H1 (cell line): ENCODE data around the gene FBN1. TPM values are rescaled to one million over a fixed set of nuclear protein-coding genes. Genes with fewer than 3 reads are reported as not detected.

Source experiments
- CTCF ChIA-PET: fragments of 300-600 bp; sonication (Branson Sonifier 250); formaldehyde crosslinking; loops from one replicate; lab custom pipeline; 2021; ENCODE audit not compliant: partially characterized antibody; lab: Charles Lee
- POLR2A ChIA-PET: fragments of 300-600 bp; sonication (Branson Sonifier 250); formaldehyde crosslinking; loops from one replicate; lab custom pipeline; 2021; ENCODE audit warnings: inconsistent platforms; ENCODE audit not compliant: partially characterized antibody; lab: Charles Lee
- DNase-seq, 2 experiments: peaks; one replicate each; pipeline versions ENCODE4 v3.0.0 to v3.0.0-alpha.2; 2010 to 2022; ENCODE audit warnings: low spot score in 2 of 2, low read depth in 1 of 2, mixed read lengths in 1 of 2
- FAIRE-seq: peaks from 2 replicates; lab custom pipeline; 2011; peaks lifted over from hg19 to GRCh38; lab: Jason Lieb, UNC
- H2AFZ ChIP-seq: 2 replicates; pipeline ENCODE4 v1.8.1; 2012; ENCODE audit warnings: low read length, inconsistent platforms
- H2AK5ac ChIP-seq: 2 replicates; pipeline ENCODE4 v1.6.1; 2013; ENCODE audit warnings: low read depth, low read length
- H2BK120ac ChIP-seq: replicated peaks from 2 replicates; pipeline ENCODE3; 2013; ENCODE audit warnings: low read depth, low read length, inconsistent platforms
- H2BK12ac ChIP-seq: 2 replicates; pipeline ENCODE4 v1.6.1; 2013; ENCODE audit warnings: low read depth, low read length
- H2BK15ac ChIP-seq: 2 replicates; pipeline ENCODE4 v1.6.1; 2013; ENCODE audit warnings: low read length
- H2BK20ac ChIP-seq: 2 replicates; pipeline ENCODE4 v1.6.1; 2013; ENCODE audit warnings: low read length
- H2BK5ac ChIP-seq: 2 replicates; pipeline ENCODE4 v1.6.1; 2013; ENCODE audit warnings: low read depth, low read length
- H3K14ac ChIP-seq: 2 replicates; pipeline ENCODE4 v1.6.1; 2013; ENCODE audit warnings: inconsistent platforms; ENCODE audit not compliant: insufficient read length
- H3K18ac ChIP-seq: 2 replicates; pipeline ENCODE4 v1.6.1; 2013; ENCODE audit warnings: low read length; ENCODE audit errors: extremely low read depth
- H3K23ac ChIP-seq: 2 replicates; pipeline ENCODE4 v1.6.1; 2013; ENCODE audit warnings: inconsistent platforms; ENCODE audit not compliant: insufficient read length
- H3K23me2 ChIP-seq: 2 replicates; pipeline ENCODE4 v1.6.1; 2013; ENCODE audit warnings: low read depth, low read length
- H3K27ac ChIP-seq: 2 replicates; pipeline ENCODE4 v1.6.1; 2011; ENCODE audit warnings: low read depth, low read length, inconsistent platforms
- H3K27me3 ChIP-seq, 4 experiments: replicated peaks in 1 of 4; 1 replicate in 1 of 4; 2 replicates in 3 of 4; pipeline versions ENCODE4 v1.6.1 to v1.8.1; 2011 to 2013; ENCODE audit warnings: low read length in 3 of 4, mild to moderate bottlenecking in 3 of 4, inconsistent platforms in 2 of 4, mixed read lengths in 2 of 4, moderate library complexity in 1 of 4; ENCODE audit not compliant: control insufficient read depth in 3 of 4, insufficient read depth in 3 of 4; ENCODE audit errors: extremely low read depth in 1 of 4
- H3K36me3 ChIP-seq, 4 experiments: 2 replicates each; pipeline versions ENCODE4 v1.6.1 to v1.8.1; 2011 to 2013; ENCODE audit warnings: mild to moderate bottlenecking in 4 of 4, low read length in 3 of 4, moderate library complexity in 2 of 4, control low read depth in 1 of 4, inconsistent platforms in 1 of 4; ENCODE audit not compliant: insufficient read depth in 4 of 4, control insufficient read depth in 2 of 4
- H3K4ac ChIP-seq: replicated peaks from 2 replicates; pipeline ENCODE3; 2013; ENCODE audit warnings: low read length, low read depth, mixed read lengths, inconsistent platforms; ENCODE audit not compliant: insufficient read length
- H3K4me1 ChIP-seq, 4 experiments: replicated peaks in 1 of 4; 1 replicate in 1 of 4; 2 replicates in 3 of 4; pipeline versions ENCODE4 v1.6.1 to v1.8.1; 2011 to 2013; ENCODE audit warnings: low read length in 3 of 4, inconsistent platforms in 2 of 4, mixed read lengths in 1 of 4; ENCODE audit not compliant: insufficient read depth in 4 of 4, control insufficient read depth in 3 of 4
- H3K4me2 ChIP-seq, 2 experiments: 2 replicates each; pipeline versions ENCODE4 v1.6.1 to v1.8.1; 2011 to 2013; ENCODE audit warnings: low read depth in 2 of 2, low read length in 2 of 2, control low read depth in 1 of 2, inconsistent platforms in 1 of 2, mild to moderate bottlenecking in 1 of 2; ENCODE audit not compliant: insufficient read depth in 1 of 2
- H3K4me3 ChIP-seq, 4 experiments: fragments of 200-600, 300-600 bp in 1 of 4; sonication (generic), shearing (Covaris generic), sonication (Bioruptor Twin) in 1 of 4; 2 replicates each; pipeline versions ENCODE4 v1.5.1 to v1.8.1; 2011 to 2016; ENCODE audit warnings: low read length in 4 of 4, low read depth in 3 of 4, control low read depth in 2 of 4, inconsistent platforms in 2 of 4, mild to moderate bottlenecking in 2 of 4, mixed read lengths in 1 of 4, moderate library complexity in 1 of 4; ENCODE audit not compliant: insufficient read depth in 2 of 4; ENCODE audit errors: extremely low read depth in 1 of 4
- H3K56ac ChIP-seq: replicated peaks from 2 replicates; pipeline ENCODE3; 2013; ENCODE audit warnings: low read depth, mild to moderate bottlenecking, mixed read lengths, low read length, inconsistent platforms; ENCODE audit not compliant: insufficient read length
- H3K79me1 ChIP-seq: 2 replicates; pipeline ENCODE4 v1.6.1; 2013; ENCODE audit warnings: low read depth, low read length, control low read depth
- H3K79me2 ChIP-seq, 2 experiments: 2 replicates each; pipeline versions ENCODE4 v1.6.1 to v1.8.1; 2012 to 2013; ENCODE audit warnings: low read length in 2 of 2, mild to moderate bottlenecking in 2 of 2, inconsistent platforms in 1 of 2; ENCODE audit not compliant: insufficient read depth in 2 of 2, control insufficient read depth in 1 of 2
- H3K9ac ChIP-seq, 4 experiments: replicated peaks in 1 of 4; 1 replicate in 1 of 4; 2 replicates in 3 of 4; pipeline versions ENCODE4 v1.6.1 to v1.8.1; 2011 to 2013; ENCODE audit warnings: low read depth in 3 of 4, low read length in 3 of 4, control low read depth in 2 of 4, mild to moderate bottlenecking in 2 of 4, moderate library complexity in 2 of 4, inconsistent platforms in 1 of 4; ENCODE audit errors: extremely low read depth in 1 of 4
- H3K9me3 ChIP-seq, 2 experiments: 2 replicates each; pipeline versions ENCODE4 v1.6.1 to v1.8.1; 2012 to 2013; ENCODE audit warnings: mild to moderate bottlenecking in 2 of 2, moderate library complexity in 2 of 2, control low read depth in 1 of 2, inconsistent platforms in 1 of 2, low read depth in 1 of 2, low read length in 1 of 2, mixed read lengths in 1 of 2; ENCODE audit not compliant: insufficient read depth in 2 of 2
- H4K20me1 ChIP-seq, 2 experiments: replicated peaks in 1 of 2; 2 replicates each; pipeline versions ENCODE3 to v1.8.1; 2011 to 2013; ENCODE audit warnings: inconsistent platforms in 2 of 2, low read length in 2 of 2, mild to moderate bottlenecking in 1 of 2; ENCODE audit not compliant: insufficient read depth in 2 of 2, control insufficient read depth in 1 of 2
- H4K5ac ChIP-seq: 2 replicates; pipeline ENCODE4 v1.6.1; 2013; ENCODE audit warnings: low read length, low read depth, mixed read lengths, inconsistent platforms; ENCODE audit not compliant: insufficient read length
- H4K8ac ChIP-seq: 2 replicates; pipeline ENCODE4 v1.8.0; 2013; ENCODE audit warnings: mild to moderate bottlenecking, moderate library complexity, low read length, inconsistent platforms; ENCODE audit not compliant: insufficient read depth; ENCODE audit errors: extremely low read depth
- H4K91ac ChIP-seq: replicated peaks from 2 replicates; pipeline ENCODE3; 2013; ENCODE audit warnings: low read length, mixed read lengths, inconsistent platforms; ENCODE audit not compliant: insufficient read length
- HDAC6 ChIP-seq: IDR thresholded peaks from one replicate; pipeline ENCODE4 v1.7.1; 2012; ENCODE audit warnings: low read depth, mild to moderate bottlenecking, inconsistent platforms, low read length, moderate library complexity
- WGBS, 2 experiments: shearing (Covaris generic) in 1 of 2; methylation state at CpG; one replicate each; pipeline versions ENCODE4 v1.1.6 to v1.1.7; 2013 to 2015; ENCODE audit warnings: low lambda C conversion rate in 2 of 2, mixed read lengths in 2 of 2, inconsistent platforms in 1 of 2, low coverage in 1 of 2, missing lambda C conversion rate in 1 of 2; ENCODE audit not compliant: insufficient replicate concordance in 2 of 2, insufficient coverage in 1 of 2, insufficient read length in 1 of 2; ENCODE audit errors: extremely low coverage in 1 of 2, missing lambda C conversion rate in 1 of 2; 5-methylcytosine and 5-hydroxymethylcytosine counted together
- polyA plus RNA-seq, 7 experiments: library from polyadenylated mRNA; depleted of rRNA in 3 of 7; stranded (reverse) in 5 of 7; unstranded in 2 of 7; fragments of >200 nt in 5 of 7; fragments of 200-250 nt in 2 of 7; gene quantifications; 1 replicate in 5 of 7; 2 replicates in 1 of 7; 4 replicates in 1 of 7; pipeline versions ENCODE4 v1.2.1 to v1.2.3, GENCODE V29; 2011 to 2013; ENCODE audit warnings: missing spikeins in 2 of 7, mixed read lengths in 2 of 7
- total RNA-seq: library from RNA; stranded (reverse); fragmentation: NEBNext Ultra II Directional; extraction: Animal tissue kit (Norgen Biotek cat#: 25700); gene quantifications from 2 replicates; pipeline ENCODE4 v1.2.1, GENCODE V29; 2021

FBN1 gene
- total and polyA plus RNA-seq, 2 of the 8 experiments (the other 6 are each of a cell fraction or from before 2014, with no cell fraction given), result 3.0 to 4.0 TPM

- Histone ChIP-seq H2BK15ac (no peak overlapping the region), H3K56ac (no peak overlapping the region), H3K18ac (no peak overlapping the region), H4K8ac (no peak overlapping the region), H3K4me2 (no peak overlapping the region), H2BK5ac (no peak overlapping the region), H3K27me3 (no peaks in the 10 kb centered on the region), H3K14ac (no peak overlapping the region), H2BK120ac (no peak overlapping the region), H3K4ac (no peak overlapping the region), H3K9me3 (no peaks in the 10 kb centered on the region), H3K23me2 (no peaks in the 10 kb centered on the region), H4K5ac (no peak overlapping the region), H2AK5ac (no peak overlapping the region), H4K20me1 (no peaks in the 10 kb centered on the region), H2BK12ac (no peak overlapping the region), H4K91ac (no peak overlapping the region), H3K27ac (no peak overlapping the region), H3K36me3 (0 out of 8 replicates have a peak, but pooled peaks cover 0 to 2% (median 0%) of the 10 kb centered on the region in 4 experiments), H2AFZ (no peak overlapping the region), H3K4me3 (no peak overlapping the region), H3K79me2 (no peaks in the 10 kb centered on the region), H3K23ac (no peak overlapping the region), H3K4me1 (no peaks in the 10 kb centered on the region), H3K79me1 (no peaks in the 10 kb centered on the region), H2BK20ac (no peak overlapping the region), H3K9ac (no peak overlapping the region)
- FAIRE-seq, result no peak
- DNase-seq, result no peak
- WGBS, 2 experiments, result 92% methylated on average over 4 of the region's 4 CpGs; no CpG with 5 or more reads in 1 of the 2 experiments
- ChIA-PET POLR2A (no interaction called here), CTCF (no interaction called here)
- TF ChIP-seq HDAC6, result no peak
These were observed 177.7 kb downstream of the FBN1 start for GRCh38 chr15:48467801-48468200.
